GM15510 (cell line): ENCODE data around the gene PRSS22.

ENCODE experiments used
- POLR2A ChIP-seq: IDR thresholded peaks from 3 replicates; pipeline ENCODE4 v1.6.1; 2011; ENCODE audit warnings: borderline replicate concordance; ENCODE audit not compliant: insufficient read length; ENCODE audit errors: extremely low read depth

PRSS22 gene

GRCh38 chr16:2843526-2843925 lies 14.4 kb downstream of the PRSS22 start:
- TF ChIP-seq POLR2A, result no peak

DNA sequence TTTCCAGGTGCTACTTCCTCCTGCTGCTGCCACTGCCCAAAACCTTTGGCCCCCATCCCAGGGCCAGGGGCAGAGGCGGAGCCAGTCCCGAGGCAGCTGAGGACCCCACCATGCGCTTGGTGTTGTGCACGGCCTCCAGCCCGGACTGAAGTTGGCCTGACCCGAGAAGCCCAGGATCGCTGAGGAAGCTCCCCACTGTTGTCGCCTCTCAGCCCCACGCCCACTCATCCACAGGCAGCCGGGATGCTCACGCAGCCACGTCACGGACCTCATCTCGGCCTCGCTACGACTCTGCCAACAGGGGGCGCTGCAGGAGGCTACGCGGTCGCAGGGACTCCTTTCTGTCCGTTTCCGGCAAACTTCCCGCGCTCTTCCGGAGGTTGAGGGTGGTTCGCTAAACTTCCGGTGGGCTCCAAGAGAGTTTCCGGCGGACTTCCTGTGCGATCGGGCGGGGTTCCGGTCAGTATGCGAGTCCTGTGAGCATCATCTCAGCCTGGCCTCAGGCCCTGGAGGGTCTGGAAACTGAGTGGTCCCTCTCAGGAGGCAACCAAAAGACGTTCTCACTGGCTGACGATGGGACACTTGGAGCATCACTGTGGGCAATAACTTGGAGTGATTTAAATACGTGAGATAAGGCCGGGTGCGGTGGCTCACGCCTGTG lies 15.5 kb downstream of the PRSS22 start:
- TF ChIP-seq POLR2A, result no peak

DNA sequence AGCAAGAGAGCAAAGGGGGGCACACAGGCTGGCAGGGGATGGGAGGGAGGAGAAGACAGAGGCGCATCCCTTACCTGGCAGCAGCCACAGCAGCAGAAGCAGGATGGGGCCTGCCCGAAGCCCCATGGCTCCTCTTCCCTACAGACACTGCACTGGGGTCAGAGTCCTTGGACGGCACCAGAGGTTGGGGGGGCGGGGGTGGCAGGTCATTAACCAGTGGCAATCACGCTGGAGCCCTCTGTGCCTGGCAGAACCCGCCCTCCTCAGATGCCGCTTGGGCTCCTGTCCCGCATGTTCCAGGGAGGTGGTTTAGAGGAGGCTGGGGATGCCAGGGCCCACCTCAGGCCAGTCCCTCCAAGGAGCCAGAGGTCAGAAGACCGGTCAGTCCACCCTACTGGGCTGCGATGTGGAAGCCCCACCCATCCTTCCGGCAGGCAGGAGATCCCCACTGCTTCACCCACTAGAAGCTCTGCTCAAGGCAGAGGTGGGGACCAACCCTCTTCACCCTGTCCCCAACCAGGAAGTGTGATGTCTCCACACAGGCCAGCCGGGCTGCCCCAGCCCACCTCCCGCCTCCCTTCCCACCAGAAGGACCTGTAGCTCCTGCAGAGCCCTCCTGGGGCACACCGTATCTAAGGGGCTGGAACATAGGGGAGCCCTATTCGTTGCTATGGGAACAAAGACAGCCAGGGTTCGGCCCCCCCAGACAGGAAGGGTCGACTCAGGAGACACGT lies 16.2 kb downstream of the PRSS22 start:
- TF ChIP-seq POLR2A, result no peak

- no peak for TF ChIP-seq POLR2A
These were observed 17.1 kb downstream of the PRSS22 start for GRCh38 chr16:2840914-2841313.

- TF ChIP-seq POLR2A, result no peak
These were observed 18.1 kb downstream of the PRSS22 start for GRCh38 chr16:2839650-2840450.

DNA sequence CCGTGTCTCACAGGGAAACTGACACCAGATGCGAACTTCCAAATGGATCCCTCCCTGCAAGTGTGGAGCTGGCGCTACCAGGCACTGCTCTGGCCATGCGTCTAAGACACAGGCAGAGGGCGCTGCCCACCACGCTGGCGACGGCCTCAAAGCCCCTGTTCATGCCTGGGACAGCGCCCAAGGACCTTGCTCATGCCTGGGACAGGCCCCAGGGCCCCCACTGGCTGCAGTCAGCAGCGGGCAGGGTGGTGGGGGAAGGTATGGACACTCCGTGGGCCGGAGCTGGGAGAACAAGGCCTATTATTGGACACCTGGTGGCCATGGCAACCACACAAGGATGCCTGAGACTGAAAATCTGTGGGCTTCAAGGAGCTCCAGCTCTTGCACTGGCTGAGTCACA lies 19.0 kb downstream of the PRSS22 start:
- TF ChIP-seq POLR2A, result no peak

DNA sequence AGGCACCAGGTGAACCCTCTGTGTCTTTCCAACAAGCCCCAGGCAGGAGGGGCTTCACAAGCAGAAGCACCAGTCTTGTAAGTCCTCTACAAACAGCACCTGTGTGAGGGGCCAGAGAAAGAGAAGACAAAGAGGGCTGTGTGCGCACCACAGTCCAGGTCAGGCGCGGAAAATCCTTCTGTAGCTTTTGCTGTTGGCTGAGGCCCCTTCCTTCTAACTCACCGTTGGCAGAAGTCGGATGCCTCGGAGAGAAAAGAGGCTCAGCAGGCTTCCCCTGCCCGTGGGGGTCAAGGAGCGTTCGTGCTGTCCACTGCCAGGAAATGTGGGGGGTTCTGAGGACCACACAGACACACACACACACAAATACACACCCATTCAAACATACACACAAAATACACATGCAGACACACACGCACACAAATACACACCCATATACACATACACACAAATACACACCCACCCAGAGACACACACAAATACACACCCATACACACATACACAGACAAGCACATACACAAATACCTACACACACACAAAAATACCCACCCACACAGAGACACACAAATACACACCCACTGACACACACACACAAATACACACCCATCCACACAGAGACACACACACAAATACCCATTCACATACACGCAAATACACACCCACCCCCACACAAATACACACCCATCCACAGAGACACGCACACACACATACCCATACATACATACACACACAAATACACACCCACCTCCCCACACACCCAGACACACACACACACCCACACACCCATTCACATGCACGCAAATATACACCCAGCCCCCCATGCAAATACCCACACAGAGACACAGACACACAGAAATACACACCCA lies 21.1 kb downstream of the PRSS22 start:
- TF ChIP-seq POLR2A, result no peak

GRCh38 chr16:2835638-2836493 lies 22.1 kb downstream of the PRSS22 start:
- TF ChIP-seq POLR2A, result no peak

DNA sequence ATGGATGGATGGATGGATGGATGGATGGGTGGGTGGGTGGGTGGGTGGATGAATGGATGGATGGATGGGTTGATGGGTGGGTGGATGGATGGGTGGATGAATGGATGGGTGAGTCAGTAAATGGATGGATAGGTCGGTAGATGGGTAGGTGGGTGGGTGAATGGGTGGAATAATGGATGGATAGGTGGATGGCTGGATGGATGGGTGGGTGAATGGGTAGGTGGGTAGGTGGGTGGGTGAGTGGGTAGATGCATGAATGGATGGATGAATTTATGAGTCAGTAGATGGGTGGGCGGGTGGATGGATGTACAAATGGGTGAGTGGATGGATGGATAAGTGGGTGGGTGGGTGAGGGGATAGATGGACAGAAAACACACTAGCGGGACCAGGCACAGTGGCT lies 23.0 kb downstream of the PRSS22 start:
- TF ChIP-seq POLR2A, result no peak

DNA sequence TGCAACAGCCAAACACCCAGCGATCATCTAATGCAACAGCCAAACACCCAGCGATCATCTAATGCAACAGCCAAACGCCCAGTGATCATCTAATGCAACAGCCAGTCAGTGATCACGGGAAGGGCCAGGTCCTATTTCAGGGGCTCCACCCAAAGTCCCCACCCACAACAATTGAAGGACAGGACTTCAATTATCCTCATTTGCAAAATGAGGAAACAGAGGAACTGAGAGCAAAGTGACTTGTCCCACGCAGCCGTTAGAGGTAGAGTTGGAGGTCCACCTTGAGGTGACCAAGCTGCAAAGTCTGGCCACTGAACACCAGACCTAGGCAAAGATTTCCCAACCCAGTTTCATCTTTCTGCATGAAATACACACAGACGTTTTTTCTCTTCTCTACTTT lies 24.2 kb downstream of the PRSS22 start:
- no peak for TF ChIP-seq POLR2A

DNA sequence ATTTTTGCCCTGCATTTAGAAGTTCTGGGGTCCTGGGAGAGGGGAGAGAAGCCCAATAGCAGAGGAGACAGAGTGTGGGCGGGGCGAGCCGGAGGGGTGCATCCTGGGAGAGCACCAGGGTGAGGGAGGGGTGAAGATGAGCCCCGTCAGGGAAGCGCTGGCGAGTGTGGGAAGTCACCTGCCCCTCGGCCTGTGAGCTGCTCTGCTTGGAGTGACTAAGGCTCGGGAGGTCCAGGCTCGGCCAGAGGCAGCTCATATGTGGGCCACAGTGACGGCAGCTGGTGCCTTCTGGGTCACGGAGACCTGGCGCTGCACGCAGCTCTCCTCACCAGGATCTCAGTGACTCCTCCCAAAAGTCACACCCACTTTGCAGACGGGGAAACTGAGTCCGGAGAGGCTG lies 26.8 kb downstream of the PRSS22 start:
- TF ChIP-seq POLR2A, result no peak

DNA sequence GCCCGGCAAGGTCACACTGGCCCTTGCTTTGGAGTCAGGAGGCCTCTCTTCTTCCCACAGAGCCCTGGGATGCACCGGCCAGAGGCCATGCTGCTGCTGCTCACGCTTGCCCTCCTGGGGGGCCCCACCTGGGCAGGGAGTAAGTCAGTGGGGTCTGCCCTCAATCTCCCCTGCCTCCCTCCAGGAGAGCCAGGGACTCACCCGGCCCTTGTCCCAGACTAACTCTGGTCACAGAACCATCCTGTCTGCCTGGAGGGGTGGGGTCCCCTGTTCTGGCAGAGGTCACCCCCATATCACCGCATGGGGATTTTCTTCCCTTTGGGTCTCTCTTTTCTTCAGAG lies 27.6 kb downstream of the PRSS22 start:
- TF ChIP-seq POLR2A, result no peak

- TF ChIP-seq POLR2A, result no peak
These were observed 28.2 kb downstream of the PRSS22 start, which contains the start of gene ZG16B for GRCh38 chr16:2829501-2830354. TSS of gene ZG16B (plus strand) at chr16:2830303. CDS start at chr16:2830442, 139 bp downstream.
